Epidermal melanocyte (primary cell): ENCODE results near the gene SLC13A4.
"Not testable (repeated sequence)": the region's sequence is repeated elsewhere in the genome, so short reads cannot be mapped to it uniquely, and the experiment has no call there.

Source experiments
- DNase-seq: peaks from one replicate; pipeline ENCODE4 v3.0.0; 2011; ENCODE audit warnings: low spot score; ENCODE audit not compliant: insufficient read length

SLC13A4 gene

GRCh38 chr7:135697276-135698049 is 30.5 kb downstream of the SLC13A4 start:
- DNase-seq = no peak

- no peak for DNase-seq
Measured at GRCh38 chr7:135693558-135693957, 34.4 kb downstream of the SLC13A4 start.

GRCh38 chr7:135692606-135693005 is 35.4 kb downstream of the SLC13A4 start:
- DNase-seq = not testable (repeated sequence)

GRCh38 chr7:135692055-135692454 is 35.9 kb downstream of the SLC13A4 start:
- no peak for DNase-seq

- DNase-seq = no peak
Measured at GRCh38 chr7:135690566-135690965, 37.4 kb downstream of the SLC13A4 start.

- no peak for DNase-seq
Measured at GRCh38 chr7:135687466-135687865, 40.5 kb downstream of the SLC13A4 start.

- no peak for DNase-seq
Measured at GRCh38 chr7:135685306-135686084, 42.5 kb downstream of the SLC13A4 start.

GRCh38 chr7:135684699-135685098 is 43.3 kb downstream of the SLC13A4 start:
- no peak for DNase-seq

- DNase-seq = no peak
Measured at GRCh38 chr7:135684136-135684535, 43.9 kb downstream of the SLC13A4 start.

- DNase-seq = no peak
Measured at GRCh38 chr7:135683609-135684008, 44.4 kb downstream of the SLC13A4 start.

GRCh38 chr7:135682191-135682590 is 45.8 kb downstream of the SLC13A4 start:
- no peak for DNase-seq

GRCh38 chr7:135681762-135682161 is 46.2 kb downstream of the SLC13A4 start:
- DNase-seq = no peak

- DNase-seq = no peak
Measured at GRCh38 chr7:135678612-135679575, 49.1 kb downstream of the SLC13A4 start.

GRCh38 chr7:135673360-135673706 is 54.7 kb downstream of the SLC13A4 start:
- no peak for DNase-seq

- DNase-seq = peak; percentile 54
Measured at GRCh38 chr7:135672560-135673359, 55.2 kb downstream of the SLC13A4 start.

GRCh38 chr7:135670179-135670578 is 57.8 kb downstream of the SLC13A4 start:
- DNase-seq = no peak

- DNase-seq = no peak
Measured at GRCh38 chr7:135669774-135670173, 58.2 kb downstream of the SLC13A4 start.

GRCh38 chr7:135668852-135669395 is 59.1 kb downstream of the SLC13A4 start:
- not testable (repeated sequence) for DNase-seq

- not testable (repeated sequence) for DNase-seq
Measured at GRCh38 chr7:135667626-135668025, 60.4 kb downstream of the SLC13A4 start.

GRCh38 chr7:135666846-135667245 is 61.1 kb downstream of the SLC13A4 start:
- DNase-seq = no peak
